Measurements from ENCODE around the gene TSPAN5.

DNA sequence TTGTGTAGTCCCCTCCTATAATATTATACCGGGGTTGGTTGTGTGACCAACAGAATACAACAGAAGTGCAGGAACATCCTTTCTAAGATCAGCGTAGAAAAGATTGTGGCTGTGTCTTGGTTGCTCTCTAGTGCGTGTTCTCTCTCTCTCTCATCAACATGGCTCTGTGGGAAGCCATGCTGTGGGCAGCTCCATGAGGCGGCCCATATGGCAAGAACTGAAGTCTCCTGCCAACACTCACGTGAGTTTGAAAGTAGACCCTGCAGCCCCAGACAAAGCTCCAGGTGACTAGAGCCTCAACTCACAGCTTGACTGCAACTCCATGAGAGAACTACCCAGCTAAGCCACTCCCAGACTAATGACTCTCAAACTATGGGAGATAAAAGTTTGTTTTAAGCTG, 118.7 kb downstream of the TSPAN5 start:
- TF ChIP-seq, protein P1, sequence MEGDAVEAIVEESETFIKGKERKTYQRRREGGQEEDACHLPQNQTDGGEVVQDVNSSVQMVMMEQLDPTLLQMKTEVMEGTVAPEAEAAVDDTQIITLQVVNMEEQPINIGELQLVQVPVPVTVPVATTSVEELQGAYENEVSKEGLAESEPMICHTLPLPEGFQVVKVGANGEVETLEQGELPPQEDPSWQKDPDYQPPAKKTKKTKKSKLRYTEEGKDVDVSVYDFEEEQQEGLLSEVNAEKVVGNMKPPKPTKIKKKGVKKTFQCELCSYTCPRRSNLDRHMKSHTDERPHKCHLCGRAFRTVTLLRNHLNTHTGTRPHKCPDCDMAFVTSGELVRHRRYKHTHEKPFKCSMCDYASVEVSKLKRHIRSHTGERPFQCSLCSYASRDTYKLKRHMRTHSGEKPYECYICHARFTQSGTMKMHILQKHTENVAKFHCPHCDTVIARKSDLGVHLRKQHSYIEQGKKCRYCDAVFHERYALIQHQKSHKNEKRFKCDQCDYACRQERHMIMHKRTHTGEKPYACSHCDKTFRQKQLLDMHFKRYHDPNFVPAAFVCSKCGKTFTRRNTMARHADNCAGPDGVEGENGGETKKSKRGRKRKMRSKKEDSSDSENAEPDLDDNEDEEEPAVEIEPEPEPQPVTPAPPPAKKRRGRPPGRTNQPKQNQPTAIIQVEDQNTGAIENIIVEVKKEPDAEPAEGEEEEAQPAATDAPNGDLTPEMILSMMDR (IDR thresholded peaks at IDR 0.05) = no peak
- TF ChIP-seq POLR2A (IDR thresholded peaks at IDR 0.05) = no peak
